Measurements from ENCODE around the gene CRACDL.

The CRACDL gene

DNA sequence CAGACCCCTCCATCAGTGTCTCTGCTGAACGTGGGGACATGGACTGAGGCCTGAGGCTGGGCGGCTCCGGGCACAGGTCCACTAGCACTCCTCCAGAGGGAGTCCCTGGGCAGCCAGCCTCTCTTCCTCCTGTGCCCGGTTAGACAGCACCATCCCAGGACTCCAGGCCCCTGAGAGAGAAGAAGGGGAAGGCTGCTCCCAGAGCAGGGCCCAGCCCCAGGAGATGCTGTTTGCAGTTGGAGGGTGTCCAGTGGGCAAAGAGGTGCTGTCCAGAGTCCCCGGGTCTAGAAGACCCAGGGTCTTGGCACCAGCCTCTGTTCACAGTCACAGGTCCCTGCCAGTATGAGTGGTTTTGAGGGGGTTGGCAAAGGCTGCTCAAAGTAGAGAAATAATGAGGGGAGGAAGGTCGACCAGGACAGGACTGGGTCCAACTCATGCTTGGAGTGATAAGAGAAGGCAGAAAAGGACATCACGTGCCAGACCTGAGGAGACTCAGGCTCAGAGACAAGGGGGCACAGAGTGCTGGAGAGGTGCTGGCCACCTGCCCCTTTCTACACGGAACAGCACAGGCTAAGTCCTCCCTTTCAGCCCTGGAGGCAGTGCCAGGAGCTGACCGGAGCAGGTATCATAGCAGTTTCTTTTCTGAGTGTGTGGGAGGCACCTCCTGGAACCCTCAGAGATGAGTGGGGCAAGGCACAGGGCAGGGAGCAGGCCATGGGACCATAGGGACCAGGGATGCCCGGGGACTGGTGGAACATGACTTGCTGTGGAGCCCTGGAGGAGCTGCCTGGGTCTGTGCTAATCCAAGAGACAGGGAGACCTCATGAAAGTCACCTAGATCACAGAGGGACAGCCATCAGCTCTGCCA is 21.1 kb downstream of the CRACDL start:
- FAIRE-seq (no peak), DNase-seq (ENCODE audit: insufficient read length, low spot score) (no peak)
- no peak for TF ChIP-seq PAX5 (IDR thresholded peaks at IDR 0.05; ENCODE audit: insufficient read depth, low read length, severe bottlenecking)

DNA sequence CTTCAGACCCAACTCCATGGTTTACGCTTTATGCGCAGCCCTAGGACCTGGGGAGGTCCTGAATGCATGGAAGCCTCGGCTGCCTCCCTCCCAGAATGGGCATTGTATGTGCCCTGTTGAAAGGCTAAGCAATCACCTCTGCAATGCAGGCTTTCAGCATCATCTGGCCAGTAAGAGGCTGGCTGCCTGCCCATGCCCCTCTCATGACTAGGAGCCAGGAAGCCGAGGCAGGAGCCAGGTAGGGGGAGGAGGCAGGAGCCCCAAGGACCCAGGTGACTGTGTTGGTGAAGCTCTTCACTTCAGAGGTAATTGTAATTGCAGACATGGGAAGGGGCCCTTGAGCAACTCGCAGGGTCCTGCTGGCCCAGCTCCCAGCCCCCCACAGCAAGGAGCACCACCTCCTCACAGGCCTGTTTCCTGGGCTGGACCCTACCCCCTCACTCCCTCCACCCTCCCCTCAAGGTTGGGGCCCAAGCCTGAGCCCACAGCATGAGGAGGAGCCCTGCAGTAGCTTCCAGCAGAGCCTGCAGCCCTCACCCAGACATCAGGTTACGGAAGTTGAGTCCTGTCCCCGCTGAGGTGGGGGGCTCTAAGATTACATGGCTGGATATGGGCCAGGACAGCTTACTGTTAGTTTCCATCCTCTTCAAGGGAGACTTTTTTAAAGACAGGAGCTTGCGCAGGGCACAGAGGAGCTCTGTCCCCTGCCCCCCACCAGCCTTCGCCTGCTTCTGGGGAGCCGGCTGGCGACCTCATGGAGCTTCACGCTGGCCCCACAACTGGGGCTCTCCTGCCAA is 21.9 kb downstream of the CRACDL start:
- TF ChIP-seq POLR2A (IDR thresholded peaks at IDR 0.05; ENCODE audit: low read depth, low read length) (no peak), POU2F2 (IDR thresholded peaks at IDR 0.05; ENCODE audit: low read depth, low read length) (no peak), PAX5 (IDR thresholded peaks at IDR 0.05; ENCODE audit: insufficient read depth, low read length, severe bottlenecking) (no peak), TAF1 (IDR thresholded peaks at IDR 0.05; ENCODE audit: low read depth, low read length) (no peak), POLR2AphosphoS5 (IDR thresholded peaks at IDR 0.05; ENCODE audit: low read depth, low read length) (no peak), SPI1 (IDR thresholded peaks at IDR 0.05; ENCODE audit: low read depth, low read length) (no peak)
- no peak for FAIRE-seq
- DNase-seq (ENCODE audit: insufficient read length, low spot score): no peak

DNA sequence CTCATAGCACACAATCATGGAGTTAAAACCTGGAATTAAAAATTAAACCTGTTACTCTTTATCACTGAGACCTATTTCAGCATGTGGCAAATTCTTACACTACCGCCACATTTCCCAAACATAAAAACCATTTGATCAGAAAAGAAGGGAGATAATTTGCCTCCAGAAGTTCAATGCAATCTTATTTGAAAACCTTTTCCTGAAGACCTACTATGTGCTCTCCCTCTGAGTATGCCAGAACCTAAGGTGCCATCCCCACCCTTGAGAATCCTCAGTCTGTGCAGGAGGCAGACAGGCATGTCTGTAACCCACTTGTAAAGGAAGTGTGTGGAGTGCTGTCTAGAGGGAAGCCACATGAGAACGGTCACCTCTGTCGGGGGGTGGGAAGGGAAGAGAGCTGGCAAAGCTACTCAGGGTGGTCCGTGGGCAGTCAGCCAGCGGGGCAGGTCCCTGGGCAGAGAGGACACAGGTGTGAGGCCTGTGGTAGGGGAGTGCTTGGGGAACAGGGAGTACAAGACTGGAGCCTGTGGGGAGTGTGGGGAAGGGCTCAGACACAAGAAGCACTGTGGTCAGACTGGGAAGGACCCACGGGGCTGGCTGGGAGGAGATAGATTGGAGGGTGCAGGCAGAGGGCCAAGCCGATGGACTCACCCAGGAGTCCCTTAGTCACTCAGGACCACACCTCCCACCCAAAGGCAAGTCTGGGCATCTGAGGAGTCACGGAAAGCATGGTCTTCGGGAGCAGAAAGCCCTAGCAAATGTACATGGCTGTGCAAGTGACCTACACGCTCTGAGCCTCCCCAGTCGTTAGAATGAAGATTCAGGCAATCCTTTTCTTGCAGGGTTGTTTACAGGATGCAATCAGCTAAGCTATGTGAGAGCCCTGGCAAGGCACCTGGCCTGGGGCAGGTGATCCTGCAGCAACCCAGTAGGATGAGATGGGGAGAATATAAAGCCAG is 22.8 kb downstream of the CRACDL start:
- DNase-seq (ENCODE audit: insufficient read length, low spot score) (no peak), FAIRE-seq (no peak)
- no peak for TF ChIP-seq TAF1 (IDR thresholded peaks at IDR 0.05; ENCODE audit: low read depth, low read length)
- TF ChIP-seq POU2F2 (IDR thresholded peaks at IDR 0.05; ENCODE audit: low read depth, low read length): no peak
- TF ChIP-seq PAX5 (IDR thresholded peaks at IDR 0.05; ENCODE audit: insufficient read depth, low read length, severe bottlenecking): no peak
- no peak for TF ChIP-seq POLR2AphosphoS5 (IDR thresholded peaks at IDR 0.05; ENCODE audit: low read depth, low read length)
- TF ChIP-seq SPI1 (IDR thresholded peaks at IDR 0.05; ENCODE audit: low read depth, low read length): no peak
- no peak for TF ChIP-seq POLR2A (IDR thresholded peaks at IDR 0.05; ENCODE audit: low read depth, low read length)

DNA sequence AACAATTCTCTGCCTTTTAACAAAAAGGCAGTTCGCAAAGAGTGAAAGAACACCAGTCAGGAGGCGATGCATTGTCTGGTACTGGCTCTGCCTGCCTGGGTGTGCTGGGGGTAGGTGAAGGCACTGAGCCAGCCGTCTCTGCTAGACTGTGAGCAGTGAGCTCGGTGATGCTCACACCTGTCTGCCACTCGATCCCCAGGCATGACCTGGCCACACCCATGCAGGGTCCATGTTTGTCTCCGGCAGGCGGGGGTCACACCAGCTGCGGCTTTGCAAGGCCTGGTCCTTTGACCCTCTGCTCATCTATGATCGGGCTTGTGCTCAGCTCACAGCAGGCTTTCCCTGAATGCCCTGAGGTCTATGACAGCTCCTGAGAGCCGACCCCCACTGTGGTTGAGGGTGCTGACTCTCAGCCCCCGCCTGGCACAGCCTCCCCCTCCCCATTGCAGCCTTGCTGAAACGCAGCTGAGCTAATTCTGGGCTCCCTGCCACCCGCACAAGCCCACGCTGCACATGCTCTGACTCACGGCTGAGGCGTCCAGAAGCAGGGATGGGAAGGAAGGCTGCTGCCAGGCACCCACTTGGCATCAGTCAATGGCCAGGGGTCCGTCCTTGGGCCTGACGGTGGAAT is 23.7 kb downstream of the CRACDL start:
- TF ChIP-seq SPI1 (IDR thresholded peaks at IDR 0.05; ENCODE audit: low read depth, low read length) (no peak), POLR2A (IDR thresholded peaks at IDR 0.05; ENCODE audit: low read depth, low read length) (no peak), POU2F2 (IDR thresholded peaks at IDR 0.05; ENCODE audit: low read depth, low read length) (no peak), PAX5 (IDR thresholded peaks at IDR 0.05; ENCODE audit: insufficient read depth, low read length, severe bottlenecking) (no peak)
- no peak for DNase-seq (ENCODE audit: insufficient read length, low spot score)
- FAIRE-seq: no peak

- no peak for DNase-seq (ENCODE audit: insufficient read length, low spot score)
- TF ChIP-seq PAX5 (IDR thresholded peaks at IDR 0.05; ENCODE audit: insufficient read depth, low read length, severe bottlenecking) (no peak), TAF1 (IDR thresholded peaks at IDR 0.05; ENCODE audit: low read depth, low read length) (no peak), SPI1 (IDR thresholded peaks at IDR 0.05; ENCODE audit: low read depth, low read length) (no peak), POLR2AphosphoS5 (IDR thresholded peaks at IDR 0.05; ENCODE audit: low read depth, low read length) (no peak), POU2F2 (IDR thresholded peaks at IDR 0.05; ENCODE audit: low read depth, low read length) (no peak), POLR2A (IDR thresholded peaks at IDR 0.05; ENCODE audit: low read depth, low read length) (no peak)
- FAIRE-seq: no peak
Measured at GRCh38 chr2:98911376-98912154, 24.5 kb downstream of the CRACDL start.

DNA sequence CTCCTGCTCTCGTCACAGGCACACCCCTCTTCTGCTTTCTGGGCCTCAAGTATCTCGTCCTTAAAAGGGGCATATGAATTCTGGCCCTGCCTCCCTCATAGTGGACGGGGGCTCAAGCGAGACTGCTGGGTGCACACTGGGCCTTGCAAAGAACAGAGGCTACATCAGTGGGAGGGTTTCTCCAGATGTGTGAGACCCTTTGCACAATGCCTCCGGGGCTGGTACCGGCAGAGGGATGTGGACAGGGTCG is 25.0 kb downstream of the CRACDL start:
- FAIRE-seq: no peak
- no peak for DNase-seq (ENCODE audit: insufficient read length, low spot score)
- TF ChIP-seq POU2F2 (IDR thresholded peaks at IDR 0.05; ENCODE audit: low read depth, low read length): no peak
- no peak for TF ChIP-seq POLR2A (IDR thresholded peaks at IDR 0.05; ENCODE audit: low read depth, low read length)
- no peak for TF ChIP-seq PAX5 (IDR thresholded peaks at IDR 0.05; ENCODE audit: insufficient read depth, low read length, severe bottlenecking)
- no peak for TF ChIP-seq POLR2AphosphoS5 (IDR thresholded peaks at IDR 0.05; ENCODE audit: low read depth, low read length)
- TF ChIP-seq TAF1 (IDR thresholded peaks at IDR 0.05; ENCODE audit: low read depth, low read length): no peak
- no peak for TF ChIP-seq SPI1 (IDR thresholded peaks at IDR 0.05; ENCODE audit: low read depth, low read length)

GRCh38 chr2:98910349-98911125 is 25.5 kb downstream of the CRACDL start:
- TF ChIP-seq POLR2AphosphoS5 (IDR thresholded peaks at IDR 0.05; ENCODE audit: low read depth, low read length) (no peak), TAF1 (IDR thresholded peaks at IDR 0.05; ENCODE audit: low read depth, low read length) (no peak), POLR2A (IDR thresholded peaks at IDR 0.05; ENCODE audit: low read depth, low read length) (no peak), POU2F2 (IDR thresholded peaks at IDR 0.05; ENCODE audit: low read depth, low read length) (no peak), SPI1 (IDR thresholded peaks at IDR 0.05; ENCODE audit: low read depth, low read length) (no peak), PAX5 (IDR thresholded peaks at IDR 0.05; ENCODE audit: insufficient read depth, low read length, severe bottlenecking) (no peak)
- DNase-seq (ENCODE audit: insufficient read length, low spot score) (no peak), FAIRE-seq (no peak)
